ENCODE data around the gene PRICKLE4.

PRICKLE4 gene

DNA sequence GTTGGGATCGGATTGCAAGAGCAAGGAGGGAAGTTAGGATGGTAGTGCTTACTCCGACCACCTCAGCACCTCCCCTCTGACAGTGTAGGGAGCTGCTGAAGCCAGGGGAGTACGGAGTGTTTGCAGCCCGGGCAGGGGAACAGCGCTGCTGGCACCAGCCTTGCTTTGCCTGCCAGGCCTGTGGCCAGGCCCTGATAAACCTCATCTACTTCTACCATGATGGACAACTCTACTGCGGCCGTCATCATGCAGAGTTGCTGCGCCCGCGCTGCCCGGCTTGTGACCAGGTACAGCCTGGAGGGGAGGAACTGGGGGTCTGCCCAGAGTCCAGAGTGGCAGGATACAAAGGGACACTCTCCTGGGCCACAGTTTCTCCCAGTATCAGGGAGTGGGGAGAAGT is 4.7 kb downstream of the PRICKLE4 start:
- no peak overlapping the region for H3K4me3 ChIP-seq (ENCODE audit: low read depth, low read length)
- no peak overlapping the region for H3K27ac ChIP-seq (ENCODE audit: low read depth, low read length)
- no peak overlapping the region for H3K14ac ChIP-seq (ENCODE audit: low read length)
- no peak overlapping the region for H2BK12ac ChIP-seq (ENCODE audit: low read length)
- H2AK5ac ChIP-seq (ENCODE audit: low read length): no peak overlapping the region
- no peak overlapping the region for H2BK120ac ChIP-seq (ENCODE audit: insufficient read depth, low read length, poor library complexity)
- no peak overlapping the region for H3K9ac ChIP-seq (ENCODE audit: low read length)
- no peak for DNase-seq
- H3K18ac ChIP-seq (ENCODE audit: low read length): no peak overlapping the region
- peaks cover 12% of the 10 kb centered on the region for H3K79me1 ChIP-seq (ENCODE audit: low read length)
- no peak overlapping the region for H4K8ac ChIP-seq (ENCODE audit: low read depth, low read length)
- WGBS (ENCODE audit: extremely low coverage, insufficient coverage, insufficient read length): no CpG with 5 or more reads among the region's 11 CpGs
- no peak overlapping the region for H3K4ac ChIP-seq (ENCODE audit: low read depth, low read length)
- peaks cover 7 to 11% of the 10 kb centered on the region in 2 experiments for H3K36me3 ChIP-seq (ENCODE audit: control insufficient read depth in 1 of 2, insufficient read depth in 2 of 2, low read length in 2 of 2)
- H3K9me3 ChIP-seq (ENCODE audit: insufficient read depth, low read depth, low read length): no peaks in the 10 kb centered on the region
- no peak overlapping the region for H4K12ac ChIP-seq (ENCODE audit: low read depth, low read length)
- no peaks in the 10 kb centered on the region for H3K27me3 ChIP-seq (ENCODE audit: insufficient read depth, low read length)
- no peak overlapping the region for H2BK5ac ChIP-seq (ENCODE audit: low read depth, low read length, poor library complexity)
- H3K23ac ChIP-seq (ENCODE audit: low read length): no peak overlapping the region
- H3K79me2 ChIP-seq (ENCODE audit: control insufficient read depth, insufficient read depth, low read length, poor library complexity): peaks cover 9% of the 10 kb centered on the region
- H3K4me1 ChIP-seq (ENCODE audit: control insufficient read depth in 1 of 2, insufficient read depth in 2 of 2, low read length in 2 of 2): peaks cover 17 to 26% of the 10 kb centered on the region in 2 experiments
- H4K91ac ChIP-seq (ENCODE audit: low read depth, low read length): no peak overlapping the region
- peak overlapping the region; percentile 22 for H3K4me2 ChIP-seq (ENCODE audit: low read length)
- H2AFZ ChIP-seq (ENCODE audit: insufficient read depth, low read length, poor library complexity): no peak overlapping the region

- H3K4me3 ChIP-seq (ENCODE audit: low read depth, low read length): peak overlapping the region; percentile 61
- H3K4me1 ChIP-seq (ENCODE audit: control insufficient read depth in 1 of 2, insufficient read depth in 2 of 2, low read length in 2 of 2): peaks cover 15 to 22% of the 10 kb centered on the region in 2 experiments
- H3K18ac ChIP-seq (ENCODE audit: low read length): peak overlapping the region; percentile 32
- H4K12ac ChIP-seq (ENCODE audit: low read depth, low read length): no peak overlapping the region
- H3K36me3 ChIP-seq (ENCODE audit: control insufficient read depth in 1 of 2, insufficient read depth in 2 of 2, low read length in 2 of 2): peaks cover 7 to 11% of the 10 kb centered on the region in 2 experiments
- no peaks in the 10 kb centered on the region for H3K9me3 ChIP-seq (ENCODE audit: insufficient read depth, low read depth, low read length)
- peak overlapping the region; percentile 33 for H2AFZ ChIP-seq (ENCODE audit: insufficient read depth, low read length, poor library complexity)
- H3K27me3 ChIP-seq (ENCODE audit: insufficient read depth, low read length): no peaks in the 10 kb centered on the region
- H2BK5ac ChIP-seq (ENCODE audit: low read depth, low read length, poor library complexity): no peak overlapping the region
- H3K9ac ChIP-seq (ENCODE audit: low read length): no peak overlapping the region
- peak overlapping the region; percentile 100 for H3K4me2 ChIP-seq (ENCODE audit: low read length)
- H3K79me2 ChIP-seq (ENCODE audit: control insufficient read depth, insufficient read depth, low read length, poor library complexity): peaks cover 9% of the 10 kb centered on the region
- H3K14ac ChIP-seq (ENCODE audit: low read length): peak overlapping the region; percentile 19
- H3K79me1 ChIP-seq (ENCODE audit: low read length): peaks cover 12% of the 10 kb centered on the region
- H4K91ac ChIP-seq (ENCODE audit: low read depth, low read length): no peak overlapping the region
- no peak overlapping the region for H3K23ac ChIP-seq (ENCODE audit: low read length)
- H2BK120ac ChIP-seq (ENCODE audit: insufficient read depth, low read length, poor library complexity): no peak overlapping the region
- H3K4ac ChIP-seq (ENCODE audit: low read depth, low read length): no peak overlapping the region
- no CpG with 5 or more reads among the region's 29 CpGs for WGBS (ENCODE audit: extremely low coverage, insufficient coverage, insufficient read length)
- no peak overlapping the region for H2BK12ac ChIP-seq (ENCODE audit: low read length)
- no peak for DNase-seq
- H3K27ac ChIP-seq (ENCODE audit: low read depth, low read length): no peak overlapping the region
- H4K8ac ChIP-seq (ENCODE audit: low read depth, low read length): peak overlapping the region; percentile 38
- H2AK5ac ChIP-seq (ENCODE audit: low read length): peak overlapping the region; percentile 21
These were observed 5.3 kb downstream of the PRICKLE4 start for GRCh38 chr6:41785689-41786450.

DNA sequence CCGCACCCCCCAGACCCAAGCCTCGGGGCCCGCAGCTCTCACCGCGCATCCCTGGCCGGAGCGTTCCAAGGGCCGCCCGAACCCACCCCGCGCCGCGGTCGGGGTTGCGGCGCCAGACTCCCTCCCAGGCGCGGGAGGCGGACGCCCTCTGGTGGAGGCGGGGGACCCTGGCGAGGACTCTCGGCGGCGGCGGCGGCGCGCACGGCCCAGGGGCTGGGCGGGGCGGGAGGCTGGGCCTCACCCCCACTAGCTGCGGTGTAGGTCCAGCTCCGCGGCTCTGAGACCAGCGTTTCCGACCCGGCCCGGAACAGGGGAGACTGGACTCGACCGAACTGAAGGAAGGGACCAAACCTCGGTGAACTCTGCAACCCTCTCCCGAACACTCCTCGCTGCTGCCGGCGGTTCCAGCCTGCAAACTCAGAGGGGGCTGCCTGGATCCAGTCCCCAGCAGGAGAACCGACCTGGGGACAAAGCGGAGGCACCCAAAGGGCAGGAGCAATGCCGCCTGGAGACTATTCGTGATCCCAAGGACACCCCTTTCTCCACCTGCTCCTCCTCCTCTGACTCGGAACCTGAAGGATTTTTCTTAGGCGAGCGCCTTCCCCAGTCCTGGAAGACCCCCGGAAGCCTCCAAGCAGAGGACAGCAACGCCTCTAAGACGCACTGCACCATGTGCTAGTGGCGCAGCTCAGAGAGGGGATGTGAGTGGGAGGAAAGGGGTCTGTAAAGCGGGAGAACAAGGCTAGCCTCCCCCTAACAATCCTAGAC is 6.1 kb downstream of the PRICKLE4 start:
- H2BK5ac ChIP-seq (ENCODE audit: low read depth, low read length, poor library complexity): peak overlapping the region; percentile 80
- H3K4me3 ChIP-seq (ENCODE audit: low read depth, low read length): peak overlapping the region; percentile 93
- H3K36me3 ChIP-seq (ENCODE audit: control insufficient read depth in 1 of 2, insufficient read depth in 2 of 2, low read length in 2 of 2): peaks cover 7 to 11% of the 10 kb centered on the region in 2 experiments
- peak overlapping the region; percentile 57 for H2AFZ ChIP-seq (ENCODE audit: insufficient read depth, low read length, poor library complexity)
- peak overlapping the region; percentile 78 for H3K27ac ChIP-seq (ENCODE audit: low read depth, low read length)
- no CpG with 5 or more reads among the region's 58 CpGs for WGBS (ENCODE audit: extremely low coverage, insufficient coverage, insufficient read length)
- H3K4me2 ChIP-seq (ENCODE audit: low read length): peak overlapping the region; percentile 100
- H2AK5ac ChIP-seq (ENCODE audit: low read length): peak overlapping the region; percentile 78
- peaks cover 12% of the 10 kb centered on the region for H3K79me1 ChIP-seq (ENCODE audit: low read length)
- peak overlapping the region; percentile 12 for H3K18ac ChIP-seq (ENCODE audit: low read length)
- peaks cover 14 to 19% of the 10 kb centered on the region in 2 experiments for H3K4me1 ChIP-seq (ENCODE audit: control insufficient read depth in 1 of 2, insufficient read depth in 2 of 2, low read length in 2 of 2)
- H3K23ac ChIP-seq (ENCODE audit: low read length): no peak overlapping the region
- H3K27me3 ChIP-seq (ENCODE audit: insufficient read depth, low read length): no peaks in the 10 kb centered on the region
- H4K8ac ChIP-seq (ENCODE audit: low read depth, low read length): peak overlapping the region; percentile 56
- H3K79me2 ChIP-seq (ENCODE audit: control insufficient read depth, insufficient read depth, low read length, poor library complexity): peaks cover 9% of the 10 kb centered on the region
- H3K9me3 ChIP-seq (ENCODE audit: insufficient read depth, low read depth, low read length): no peaks in the 10 kb centered on the region
- H2BK120ac ChIP-seq (ENCODE audit: insufficient read depth, low read length, poor library complexity): peak overlapping the region; percentile 65
- H3K9ac ChIP-seq (ENCODE audit: low read length): peak overlapping the region; percentile 86
- H3K4ac ChIP-seq (ENCODE audit: low read depth, low read length): peak overlapping the region; percentile 59
- H4K12ac ChIP-seq (ENCODE audit: low read depth, low read length): peak overlapping the region; percentile 76
- peak overlapping the region; percentile 78 for H3K14ac ChIP-seq (ENCODE audit: low read length)
- peak; percentile 78 to 94 for DNase-seq
- H4K91ac ChIP-seq (ENCODE audit: low read depth, low read length): peak overlapping the region; percentile 80
- no peak overlapping the region for H2BK12ac ChIP-seq (ENCODE audit: low read length)

GRCh38 chr6:41787219-41787917 is 6.8 kb downstream of the PRICKLE4 start, which contains the start of gene TOMM6:
TSS of gene TOMM6 (plus strand) at chr6:41787694. CDS start at chr6:41787698, 4 bp downstream.
- no CpG with 5 or more reads among the region's 55 CpGs for WGBS (ENCODE audit: extremely low coverage, insufficient coverage, insufficient read length)
- H3K4me2 ChIP-seq (ENCODE audit: low read length): peak within 1 kb of the TSS; percentile 100
- no peak within 1 kb of the TSS for H3K23ac ChIP-seq (ENCODE audit: low read length)
- no peak within 1 kb of the TSS for H2BK12ac ChIP-seq (ENCODE audit: low read length)
- H3K79me2 ChIP-seq (ENCODE audit: control insufficient read depth, insufficient read depth, low read length, poor library complexity): peaks cover 9% of the 10 kb centered on the region
- DNase-seq: peak; percentile 96 to 98
- H4K91ac ChIP-seq (ENCODE audit: low read depth, low read length): peak within 1 kb of the TSS; percentile 92
- peak within 1 kb of the TSS; percentile 99 for H3K9ac ChIP-seq (ENCODE audit: low read length)
- H3K4ac ChIP-seq (ENCODE audit: low read depth, low read length): peak within 1 kb of the TSS; percentile 96
- H3K27ac ChIP-seq (ENCODE audit: low read depth, low read length): peak within 1 kb of the TSS; percentile 78
- H2BK5ac ChIP-seq (ENCODE audit: low read depth, low read length, poor library complexity): peak within 1 kb of the TSS; percentile 80
- H3K27me3 ChIP-seq (ENCODE audit: insufficient read depth, low read length): no peaks in the 10 kb centered on the region
- peak within 1 kb of the TSS; percentile 97 for H4K8ac ChIP-seq (ENCODE audit: low read depth, low read length)
- H3K9me3 ChIP-seq (ENCODE audit: insufficient read depth, low read depth, low read length): no peaks in the 10 kb centered on the region
- H2AK5ac ChIP-seq (ENCODE audit: low read length): peak within 1 kb of the TSS; percentile 94
- H3K14ac ChIP-seq (ENCODE audit: low read length): peak within 1 kb of the TSS; percentile 94
- peaks cover 9 to 17% of the 10 kb centered on the region in 2 experiments for H3K36me3 ChIP-seq (ENCODE audit: control insufficient read depth in 1 of 2, insufficient read depth in 2 of 2, low read length in 2 of 2)
- H3K18ac ChIP-seq (ENCODE audit: low read length): peak within 1 kb of the TSS; percentile 91
- peaks cover 14 to 19% of the 10 kb centered on the region in 2 experiments for H3K4me1 ChIP-seq (ENCODE audit: control insufficient read depth in 1 of 2, insufficient read depth in 2 of 2, low read length in 2 of 2)
- peak within 1 kb of the TSS; percentile 95 for H4K12ac ChIP-seq (ENCODE audit: low read depth, low read length)
- H2BK120ac ChIP-seq (ENCODE audit: insufficient read depth, low read length, poor library complexity): peak within 1 kb of the TSS; percentile 75
- peak within 1 kb of the TSS; percentile 98 for H3K4me3 ChIP-seq (ENCODE audit: low read depth, low read length)
- H3K79me1 ChIP-seq (ENCODE audit: low read length): peaks cover 12% of the 10 kb centered on the region
- peak within 1 kb of the TSS; percentile 57 for H2AFZ ChIP-seq (ENCODE audit: insufficient read depth, low read length, poor library complexity)
